ENCODE data around the gene ZNF219.
"Not testable (repeated sequence)": the region's sequence is repeated elsewhere in the genome, so short reads cannot be mapped to it uniquely, and the experiment has no call there.

The ZNF219 gene

GRCh38 chr14:21043387-21043973, 55.0 kb downstream of the ZNF219 start:
- DNase-seq (ENCODE audit: low spot score) = no peak

GRCh38 chr14:21042918-21043317, 55.5 kb downstream of the ZNF219 start:
- no peak for DNase-seq (ENCODE audit: low spot score)

GRCh38 chr14:21041676-21042433, 56.6 kb downstream of the ZNF219 start, which contains the start of gene RNASE7:
RNASE7 (plus strand) TSS chr14:21042362; CDS start chr14:21042993, 631 bp downstream.
- no peak for DNase-seq (ENCODE audit: low spot score)

- not testable (repeated sequence) for DNase-seq (ENCODE audit: low spot score)
Measured at GRCh38 chr14:21040941-21041340, 57.5 kb downstream of the ZNF219 start.

GRCh38 chr14:21040370-21040925, 58.0 kb downstream of the ZNF219 start:
- no peak for DNase-seq (ENCODE audit: low spot score)

All from hematopoietic multipotent progenitor cell treated with erythropoietin and hydrocortisone succinate and interleukin-3 and kit ligand, for 15 days (in vitro differentiated cells).